Muscle layer of colon (tissue), 2 donors: Measurements from ENCODE around the gene PRRX2.

Source experiments
- H3K27ac ChIP-seq: one replicate; pipeline ENCODE4 v1.7.0; 2013; ENCODE audit warnings: low read depth, mild to moderate bottlenecking, low read length, moderate library complexity
- H3K27me3 ChIP-seq, 2 donors: one replicate each; pipeline ENCODE4 v1.7.0; 2013; ENCODE audit warnings: low read length in 2 of 2, mild to moderate bottlenecking in 2 of 2; ENCODE audit not compliant: insufficient read depth in 2 of 2, control insufficient read depth in 1 of 2
- H3K36me3 ChIP-seq: one replicate; pipeline ENCODE4 v1.7.0; 2013; ENCODE audit warnings: mild to moderate bottlenecking, low read length; ENCODE audit not compliant: insufficient read depth
- H3K4me1 ChIP-seq: one replicate; pipeline ENCODE4 v1.7.0; 2013; ENCODE audit warnings: mild to moderate bottlenecking, low read length; ENCODE audit not compliant: insufficient read depth
- H3K4me3 ChIP-seq, 2 donors: one replicate each; pipeline ENCODE4 v1.7.0; 2013; ENCODE audit warnings: low read length in 2 of 2, low read depth in 1 of 2, mild to moderate bottlenecking in 1 of 2, moderate library complexity in 1 of 2
- H3K9ac ChIP-seq: one replicate; pipeline ENCODE4 v1.7.0; 2013; ENCODE audit warnings: low read length
- H3K9me3 ChIP-seq: one replicate; pipeline ENCODE4 v1.7.0; 2013; ENCODE audit warnings: mild to moderate bottlenecking, low read length
- donor health status: abdominal sarcoma.
- donor health status: Adenocarcinoma of cecum.

The PRRX2 gene

GRCh38 chr9:129732100-129732499, 66.7 kb downstream of the PRRX2 start:
- Histone ChIP-seq H3K9ac (no peak overlapping the region), H3K4me1 (no peaks in the 10 kb centered on the region), H3K9me3 (no peaks in the 10 kb centered on the region), H3K36me3 (no peaks in the 10 kb centered on the region), H3K27ac (no peak overlapping the region), H3K27me3 (peaks cover 0 to 9% of the 10 kb centered on the region in 2 donors), H3K4me3 (no peak overlapping the region)

- Histone ChIP-seq H3K9me3 (no peaks in the 10 kb centered on the region), H3K27me3 (peaks cover 0 to 9% of the 10 kb centered on the region in 2 donors), H3K27ac (no peak overlapping the region), H3K36me3 (no peaks in the 10 kb centered on the region), H3K9ac (no peak overlapping the region), H3K4me3 (no peak overlapping the region), H3K4me1 (peaks cover 3% of the 10 kb centered on the region)
Measured at GRCh38 chr9:129732946-129733631, 67.6 kb downstream of the PRRX2 start.

DNA sequence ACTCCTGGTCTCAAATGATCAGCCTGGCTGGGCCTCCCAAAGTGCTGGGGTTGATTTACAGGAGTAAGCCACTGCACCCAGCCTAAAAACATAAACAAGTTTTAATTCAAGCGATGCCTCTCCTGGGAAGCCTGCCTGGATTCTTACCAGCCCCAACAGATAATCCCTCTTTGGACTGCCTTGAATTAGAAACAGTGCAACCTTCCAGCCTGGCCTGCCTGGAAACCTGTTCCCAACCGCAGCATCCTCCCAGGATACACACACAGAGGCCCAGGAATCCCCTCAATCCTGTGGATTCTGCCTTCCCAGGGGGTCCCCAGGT, 68.1 kb downstream of the PRRX2 start:
- H3K9ac ChIP-seq: no peak overlapping the region
- no peaks in the 10 kb centered on the region for H3K36me3 ChIP-seq
- H3K27ac ChIP-seq: no peak overlapping the region
- no peak overlapping the region for H3K4me3 ChIP-seq
- H3K9me3 ChIP-seq: no peaks in the 10 kb centered on the region
- peaks cover 0 to 9% of the 10 kb centered on the region in 2 donors for H3K27me3 ChIP-seq
- H3K4me1 ChIP-seq: peaks cover 5% of the 10 kb centered on the region

GRCh38 chr9:129735546-129735945, 70.1 kb downstream of the PRRX2 start:
- Histone ChIP-seq H3K4me1 (peaks cover 5% of the 10 kb centered on the region), H3K9me3 (no peaks in the 10 kb centered on the region), H3K27me3 (peaks cover 0 to 6% of the 10 kb centered on the region in 2 donors), H3K4me3 (no peak overlapping the region), H3K36me3 (no peaks in the 10 kb centered on the region), H3K27ac (no peak overlapping the region), H3K9ac (no peak overlapping the region)

GRCh38 chr9:129736334-129736733, 70.9 kb downstream of the PRRX2 start:
- peaks cover 0 to 6% of the 10 kb centered on the region in 2 donors for H3K27me3 ChIP-seq
- H3K36me3 ChIP-seq: no peaks in the 10 kb centered on the region
- H3K4me3 ChIP-seq: no peak overlapping the region
- H3K9ac ChIP-seq: no peak overlapping the region
- peaks cover 5% of the 10 kb centered on the region for H3K4me1 ChIP-seq
- H3K9me3 ChIP-seq: no peaks in the 10 kb centered on the region
- H3K27ac ChIP-seq: no peak overlapping the region

DNA sequence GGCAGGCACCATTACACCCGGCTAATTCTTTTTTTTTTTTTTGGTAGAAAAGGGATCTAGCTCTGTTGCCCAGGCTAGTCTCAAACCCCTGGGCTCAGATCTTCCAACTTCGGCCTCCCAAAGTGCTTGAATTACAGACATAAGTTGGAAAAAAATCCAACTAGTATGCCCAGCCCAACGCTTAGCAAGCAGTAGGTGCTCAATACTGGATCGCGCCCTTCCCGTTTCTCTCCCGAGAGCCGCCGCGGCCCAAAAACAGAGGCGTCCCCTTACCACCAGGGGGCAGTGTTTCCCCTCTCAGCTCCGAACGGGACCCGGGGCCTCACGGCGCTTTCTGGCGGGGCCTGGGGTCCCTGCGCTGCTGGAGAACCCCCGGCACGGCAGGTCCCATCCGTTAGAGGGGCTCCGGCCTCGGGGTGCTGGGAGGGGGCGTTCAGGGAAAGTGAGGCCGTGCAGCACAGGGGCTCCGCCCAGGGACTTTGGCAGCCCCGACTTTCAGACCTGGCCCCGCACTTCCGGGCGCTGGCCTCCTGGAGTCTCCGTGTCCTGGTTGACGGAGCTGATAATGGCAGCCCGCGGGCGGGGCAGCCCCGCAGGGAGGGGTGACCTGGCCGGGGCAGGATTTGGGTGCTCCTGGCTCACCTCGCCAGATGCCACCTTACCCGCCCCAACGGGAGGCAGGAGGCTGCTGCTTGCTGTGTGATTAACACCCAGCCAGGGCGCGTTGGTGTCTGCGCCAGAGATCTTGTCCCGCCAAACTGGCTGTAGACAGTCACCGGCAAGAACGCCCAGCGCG, 72.2 kb downstream of the PRRX2 start:
- Histone ChIP-seq H3K4me1 (peaks cover 5% of the 10 kb centered on the region), H3K9ac (peak overlapping the region; percentile 39), H3K36me3 (no peaks in the 10 kb centered on the region), H3K9me3 (no peaks in the 10 kb centered on the region), H3K27me3 (peaks cover 0 to 6% of the 10 kb centered on the region in 2 donors), H3K4me3 (peak overlapping the region; percentile 34 to 67), H3K27ac (peak overlapping the region; percentile 10)

- H3K4me3 ChIP-seq: no peak overlapping the region
- H3K9ac ChIP-seq: no peak overlapping the region
- H3K36me3 ChIP-seq: no peaks in the 10 kb centered on the region
- H3K9me3 ChIP-seq: no peaks in the 10 kb centered on the region
- no peak overlapping the region for H3K27ac ChIP-seq
- peaks cover 0 to 6% of the 10 kb centered on the region in 2 donors for H3K27me3 ChIP-seq
- H3K4me1 ChIP-seq: peaks cover 5% of the 10 kb centered on the region
Measured at GRCh38 chr9:129739432-129739831, 74.0 kb downstream of the PRRX2 start.

- Histone ChIP-seq H3K9ac (no peak overlapping the region), H3K4me1 (peaks cover 5% of the 10 kb centered on the region), H3K27me3 (peaks cover 0 to 6% of the 10 kb centered on the region in 2 donors)
Measured at GRCh38 chr9:129740174-129740573, 74.7 kb downstream of the PRRX2 start.

DNA sequence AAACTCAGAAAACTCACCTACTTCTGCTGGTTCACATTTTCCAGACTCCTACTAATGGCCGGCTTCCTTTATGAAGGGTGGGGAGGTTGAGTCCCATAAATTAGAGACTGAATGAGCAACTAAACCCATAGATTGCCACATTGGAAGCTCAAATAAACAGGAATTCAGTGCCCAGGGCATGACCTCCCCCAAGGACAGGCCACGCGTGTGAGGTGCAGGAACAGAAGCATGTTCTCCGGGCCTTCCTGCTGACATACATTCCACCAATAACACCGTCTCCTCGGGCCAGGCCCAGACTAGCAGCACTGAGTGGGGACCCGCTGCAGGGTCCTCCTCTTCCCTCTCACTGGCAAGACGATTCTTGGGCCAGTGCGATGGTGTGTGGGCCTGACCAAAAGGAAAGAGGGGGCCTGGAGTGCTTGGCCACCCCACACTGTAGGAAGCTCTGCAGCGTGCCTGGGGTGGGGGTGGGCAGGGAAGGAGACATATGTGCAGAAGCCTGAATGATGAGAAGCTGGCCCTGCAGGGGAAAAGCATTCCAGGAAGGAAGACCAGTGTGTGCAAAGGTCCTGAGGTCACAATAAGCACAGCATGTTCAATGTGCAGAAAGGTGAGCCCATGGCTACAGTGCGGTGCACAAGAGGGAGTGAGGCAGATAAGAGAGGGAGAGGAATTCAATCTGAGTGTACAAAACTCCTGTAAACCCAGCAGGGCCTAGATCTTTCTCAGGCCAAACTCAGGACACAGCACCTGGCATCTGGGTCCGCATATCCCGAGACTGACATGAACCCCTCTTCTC, 75.4 kb downstream of the PRRX2 start:
- H3K36me3 ChIP-seq: no peaks in the 10 kb centered on the region
- no peak overlapping the region for H3K9ac ChIP-seq
- H3K9me3 ChIP-seq: no peaks in the 10 kb centered on the region
- H3K27ac ChIP-seq: no peak overlapping the region
- H3K27me3 ChIP-seq: peaks cover 0 to 6% of the 10 kb centered on the region in 2 donors
- H3K4me1 ChIP-seq: peaks cover 5% of the 10 kb centered on the region
- H3K4me3 ChIP-seq: no peak overlapping the region

More at GRCh38 chr9:129740174-129740573, 74.7 kb downstream of the PRRX2 start:
- no peaks in the 10 kb centered on the region for H3K36me3 ChIP-seq
- no peak overlapping the region for H3K4me3 ChIP-seq
- no peak overlapping the region for H3K27ac ChIP-seq
- no peaks in the 10 kb centered on the region for H3K9me3 ChIP-seq

DNA sequence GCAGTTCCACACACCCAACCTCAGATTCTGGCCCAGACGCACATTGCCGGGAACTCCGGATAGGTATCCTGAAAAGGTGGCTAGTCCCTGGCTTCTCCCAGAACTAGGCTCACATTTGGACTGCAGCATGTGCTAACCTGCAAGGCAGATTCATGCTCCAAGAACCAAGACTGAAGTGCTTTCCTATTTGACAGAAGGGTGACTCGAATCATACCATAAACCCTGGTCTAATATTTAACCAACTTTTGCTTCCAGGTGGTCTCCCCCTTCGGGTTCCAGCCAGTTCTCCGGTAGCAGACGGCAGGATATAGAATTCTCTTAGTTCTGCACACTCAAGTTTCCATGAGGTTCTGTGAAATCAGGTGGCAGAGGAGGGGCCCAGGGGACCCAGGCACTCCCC, 79.8 kb downstream of the PRRX2 start:
- H3K27me3 ChIP-seq: no peaks in the 10 kb centered on the region
- no peaks in the 10 kb centered on the region for H3K4me1 ChIP-seq
- H3K36me3 ChIP-seq: no peaks in the 10 kb centered on the region

GRCh38 chr9:129746092-129746777, 80.8 kb downstream of the PRRX2 start:
- H3K4me1 ChIP-seq: no peaks in the 10 kb centered on the region
- no peaks in the 10 kb centered on the region for H3K36me3 ChIP-seq
- no peak overlapping the region for H3K9ac ChIP-seq
- H3K4me3 ChIP-seq: no peak overlapping the region
- H3K27me3 ChIP-seq: no peaks in the 10 kb centered on the region
- no peak overlapping the region for H3K27ac ChIP-seq
- H3K9me3 ChIP-seq: no peaks in the 10 kb centered on the region

More for the DNA sequence above, 79.8 kb downstream of the PRRX2 start:
- Histone ChIP-seq H3K9ac (no peak overlapping the region), H3K9me3 (no peaks in the 10 kb centered on the region), H3K4me3 (no peak overlapping the region), H3K27ac (no peak overlapping the region)
